ENCODE results near the gene ZBTB42. TPM values are rescaled to one million over a fixed set of nuclear protein-coding genes. Genes with fewer than 3 reads are reported as not detected.

ZBTB42 gene
- total and polyA plus RNA-seq, 9 donors, result 0.42 to 18.7 (median 3.7) TPM

DNA sequence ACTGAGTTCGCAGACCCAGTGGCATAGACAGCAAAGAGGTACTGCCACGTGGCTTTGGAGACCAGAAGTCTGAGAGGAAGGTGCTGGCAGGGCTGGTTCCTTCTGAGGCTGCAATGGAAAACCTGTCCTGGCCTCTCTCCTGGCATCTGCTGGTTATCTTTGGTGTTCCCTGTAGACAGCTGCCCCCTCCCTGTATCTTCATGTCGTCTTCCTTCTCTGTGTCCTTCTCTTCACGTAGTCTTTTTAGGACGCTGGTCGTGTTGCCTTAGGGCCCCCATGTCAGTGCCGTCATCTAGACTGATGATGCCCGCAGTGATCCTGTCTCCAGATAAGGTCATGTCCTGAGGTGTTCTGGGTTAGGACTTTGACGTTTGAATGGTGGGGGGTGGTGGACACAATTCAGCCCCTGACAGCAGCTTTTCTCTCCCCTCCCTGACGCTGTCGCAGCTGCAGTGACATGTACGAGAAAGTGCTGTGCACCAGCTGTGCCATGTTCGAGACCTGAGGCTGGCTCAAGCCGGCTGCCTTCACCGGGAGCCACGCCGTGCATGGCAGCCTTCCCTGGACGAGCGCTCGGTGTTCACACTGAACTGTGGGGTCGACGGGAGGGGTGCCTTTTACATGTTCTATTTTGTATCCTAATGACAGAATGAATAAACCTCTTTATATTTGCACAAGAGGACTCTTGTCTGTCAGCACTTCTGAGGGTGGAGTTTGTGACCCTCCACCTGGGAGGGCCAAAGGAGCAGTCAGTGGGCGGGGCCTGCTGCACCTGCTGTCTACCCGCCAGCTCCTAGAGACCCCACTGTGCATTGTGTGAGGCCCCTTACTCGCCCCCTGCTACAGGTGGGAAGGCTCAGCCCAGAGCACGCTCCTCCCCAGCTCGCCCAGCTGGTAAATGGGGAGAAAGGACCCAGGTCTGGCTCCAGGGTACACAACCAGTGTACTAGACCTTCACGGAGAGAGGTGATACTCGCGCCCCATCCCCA lies 41.6 kb upstream of the ZBTB42 start:
- intact Hi-C loops (cut with DNase I), result no loop called here
- no peaks in the 10 kb centered on the region for H3K36me3 ChIP-seq
- no peak overlapping the region for H3K4me3 ChIP-seq
- TF ChIP-seq CTCF (IDR thresholded peaks at IDR 0.05) (no peak), POLR2A (IDR thresholded peaks at IDR 0.05) (no peak), EP300 (IDR thresholded peaks at IDR 0.05) (no peak)
- H3K27me3 ChIP-seq, result no peaks in the 10 kb centered on the region
- no peak overlapping the region for H3K27ac ChIP-seq
- DNase-seq, result no peak
- H3K4me1 ChIP-seq (ENCODE audit: insufficient read depth), result peaks cover 4% of the 10 kb centered on the region
- H3K9me3 ChIP-seq, result no peaks in the 10 kb centered on the region
- WGBS, 3 donors, result 83 to 85% (median 83%) methylated on average over 30 of the region's 30 CpGs

- H3K36me3 ChIP-seq, result no peaks in the 10 kb centered on the region
- H3K4me1 ChIP-seq (ENCODE audit: insufficient read depth), result peaks cover 2% of the 10 kb centered on the region
- TF ChIP-seq EP300 (IDR thresholded peaks at IDR 0.05), result no peak
- TF ChIP-seq POLR2A (IDR thresholded peaks at IDR 0.05), result no peak
- TF ChIP-seq CTCF (IDR thresholded peaks at IDR 0.05), result no peak
- H3K4me3 ChIP-seq, result no peak overlapping the region
- no peaks in the 10 kb centered on the region for H3K27me3 ChIP-seq
- intact Hi-C loops (cut with DNase I), result no loop called here
- DNase-seq, result no peak
- WGBS, 3 donors, result 90 to 94% (median 91%) methylated on average over 3 of the region's 3 CpGs
- H3K27ac ChIP-seq, result no peak overlapping the region
- no peaks in the 10 kb centered on the region for H3K9me3 ChIP-seq
These were observed 35.4 kb upstream of the ZBTB42 start for GRCh38 chr14:104765517-104765916.

DNA sequence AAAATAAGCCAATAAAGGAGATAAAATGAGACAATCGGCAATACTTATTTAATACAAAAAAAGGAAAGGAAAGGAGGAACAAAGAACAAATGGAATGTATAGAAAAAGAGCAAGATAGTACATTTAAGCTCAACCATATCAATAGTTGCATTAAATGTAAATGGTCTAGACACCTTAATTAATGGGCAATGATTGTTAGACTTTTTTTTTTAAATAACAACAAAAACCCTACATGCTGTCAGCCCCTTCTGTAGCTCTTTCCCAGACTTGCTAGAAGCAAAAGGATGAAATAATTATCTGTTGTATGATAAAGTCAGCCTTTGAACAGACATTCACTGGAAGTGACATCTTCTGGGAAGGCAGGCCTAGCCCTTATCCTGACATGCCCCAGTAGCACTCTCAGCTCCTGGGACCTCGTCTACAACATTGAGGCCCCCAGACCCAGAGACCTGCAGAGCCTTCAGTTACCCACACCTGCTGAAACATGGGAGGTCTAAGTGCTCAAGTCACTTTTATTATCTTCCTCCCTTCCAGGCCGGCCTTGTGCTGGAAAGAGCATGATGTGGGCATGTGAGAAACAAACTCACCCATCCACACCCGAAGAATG lies 34.5 kb upstream of the ZBTB42 start:
- 97 to 98% (median 98%) methylated on average over 4 of the region's 4 CpGs for WGBS, 3 donors
- Histone ChIP-seq H3K4me1 (ENCODE audit: insufficient read depth) (peaks cover 2% of the 10 kb centered on the region), H3K4me3 (no peak overlapping the region), H3K27ac (no peak overlapping the region), H3K36me3 (no peaks in the 10 kb centered on the region), H3K27me3 (no peaks in the 10 kb centered on the region), H3K9me3 (no peaks in the 10 kb centered on the region)
- TF ChIP-seq CTCF (IDR thresholded peaks at IDR 0.05) (no peak), EP300 (IDR thresholded peaks at IDR 0.05) (no peak), POLR2A (IDR thresholded peaks at IDR 0.05) (no peak)
- intact Hi-C loops (cut with DNase I), result no loop called here
- DNase-seq, result no peak

- no peak for TF ChIP-seq POLR2A (IDR thresholded peaks at IDR 0.05)
- TF ChIP-seq EP300 (IDR thresholded peaks at IDR 0.05), result no peak
- no peak for TF ChIP-seq CTCF (IDR thresholded peaks at IDR 0.05)
- no peak for DNase-seq
- 86 to 93% (median 89%) methylated on average over 15 of the region's 15 CpGs for WGBS, 3 donors
- H3K36me3 ChIP-seq, result no peaks in the 10 kb centered on the region
- H3K27me3 ChIP-seq, result no peaks in the 10 kb centered on the region
- H3K4me1 ChIP-seq (ENCODE audit: insufficient read depth), result peaks cover 2% of the 10 kb centered on the region
- H3K4me3 ChIP-seq, result no peak overlapping the region
- intact Hi-C loops (cut with DNase I), result no loop called here
- no peaks in the 10 kb centered on the region for H3K9me3 ChIP-seq
- H3K27ac ChIP-seq, result no peak overlapping the region
These were observed 33.9 kb upstream of the ZBTB42 start for GRCh38 chr14:104766863-104767633.

All from ovary (tissue), 9 donors.